HEK293 (cell line): ENCODE measurements around the gene MYL6B.

Experiments used
- FEZF1 ChIP-seq: fragments of 450-650 bp; formaldehyde crosslinking; IDR thresholded peaks from 2 replicates; pipeline ENCODE4 v1.5.1; 2016; ENCODE audit warnings: missing biosample characterization, missing genetic modification characterization
- GLIS2 ChIP-seq: fragments of 450-650 bp; formaldehyde crosslinking; IDR thresholded peaks from 2 replicates; pipeline ENCODE4 v1.5.1; 2016; ENCODE audit warnings: missing biosample characterization, missing genetic modification characterization
- HOXC10 ChIP-seq: sonication (generic); formaldehyde crosslinking; IDR thresholded peaks from 2 replicates; pipeline ENCODE4 v1.8.1; 2023; ENCODE audit warnings: mild to moderate bottlenecking, missing genetic modification reagents
- OVOL3 ChIP-seq: fragments of 450-650 bp; formaldehyde crosslinking; IDR thresholded peaks from 2 replicates; pipeline ENCODE4 v1.5.1; 2016; ENCODE audit warnings: missing biosample characterization, missing genetic modification characterization
- PRDM2 ChIP-seq: fragments of 450-650 bp; formaldehyde crosslinking; IDR thresholded peaks from 2 replicates; pipeline ENCODE4 v1.5.1; 2016; ENCODE audit warnings: missing biosample characterization, missing genetic modification characterization, borderline replicate concordance
- REPIN1 ChIP-seq: fragments of 450-650 bp; formaldehyde crosslinking; IDR thresholded peaks from 2 replicates; pipeline ENCODE4 v1.5.1; 2017; ENCODE audit warnings: missing biosample characterization, missing genetic modification characterization, low read depth
- TCF7L2 ChIP-seq: IDR thresholded peaks from 2 replicates; pipeline ENCODE4 v1.6.1; 2011; ENCODE audit warnings: low read depth, mild to moderate bottlenecking, inconsistent platforms, low read length, moderate library complexity, borderline replicate concordance
- ZBTB1 ChIP-seq: fragments of 450-650 bp; formaldehyde crosslinking; IDR thresholded peaks from 2 replicates; pipeline ENCODE4 v1.5.1; 2016; ENCODE audit warnings: missing biosample characterization, missing genetic modification characterization
- ZBTB17 ChIP-seq: fragments of 450-650 bp; formaldehyde crosslinking; IDR thresholded peaks from 2 replicates; pipeline ENCODE4 v1.5.1; 2016; ENCODE audit warnings: missing biosample characterization, missing genetic modification characterization
- ZNF112 ChIP-seq: fragments of 450-650 bp; formaldehyde crosslinking; IDR thresholded peaks from 2 replicates; pipeline ENCODE4 v1.5.0; 2017; ENCODE audit warnings: missing biosample characterization, missing genetic modification characterization
- ZNF121 ChIP-seq: fragments of 450-650 bp; formaldehyde crosslinking; IDR thresholded peaks from 2 replicates; pipeline ENCODE4 v1.5.1; 2016; ENCODE audit warnings: missing biosample characterization, missing genetic modification characterization
- ZNF24 ChIP-seq: fragments of 450-650 bp; formaldehyde crosslinking; IDR thresholded peaks from 2 replicates; pipeline ENCODE4 v1.5.1; 2016; ENCODE audit warnings: missing biosample characterization, missing genetic modification characterization
- ZNF280C ChIP-seq: fragments of 450-650 bp; formaldehyde crosslinking; IDR thresholded peaks from 2 replicates; pipeline ENCODE4 v1.5.1; 2016; ENCODE audit warnings: missing biosample characterization, missing genetic modification characterization
- ZNF366 ChIP-seq: fragments of 450-650 bp; formaldehyde crosslinking; conservative IDR thresholded peaks from 2 replicates; pipeline ENCODE4 v1.5.1; 2016; ENCODE audit warnings: missing biosample characterization, missing genetic modification characterization
- ZNF394 ChIP-seq: fragments of 450-650 bp; formaldehyde crosslinking; IDR thresholded peaks from 2 replicates; pipeline ENCODE4 v1.5.1; 2016; ENCODE audit warnings: missing biosample characterization, missing genetic modification characterization, mild to moderate bottlenecking, moderate library complexity, borderline replicate concordance
- ZNF426 ChIP-seq: fragments of 450-650 bp; formaldehyde crosslinking; IDR thresholded peaks from 2 replicates; pipeline ENCODE4 v1.5.1; 2017; ENCODE audit warnings: missing biosample characterization, missing genetic modification characterization, mild to moderate bottlenecking, inconsistent platforms, moderate library complexity
- ZNF555 ChIP-seq: fragments of 450-650 bp; formaldehyde crosslinking; conservative IDR thresholded peaks from 2 replicates; pipeline ENCODE4 v1.5.1; 2017; ENCODE audit warnings: missing biosample characterization, mild to moderate bottlenecking, missing genetic modification characterization, inconsistent platforms
- ZNF600 ChIP-seq: fragments of 450-650 bp; formaldehyde crosslinking; IDR thresholded peaks from 2 replicates; pipeline ENCODE4 v1.5.1; 2016; ENCODE audit warnings: missing biosample characterization, missing genetic modification characterization
- ZNF626 ChIP-seq: fragments of 450-650 bp; sonication (Bioruptor Pico); formaldehyde crosslinking; IDR thresholded peaks from 2 replicates; pipeline ENCODE4 v1.5.1; 2018; ENCODE audit warnings: missing biosample characterization, missing genetic modification characterization, inconsistent platforms
- ZNF677 ChIP-seq: fragments of 450-650 bp; IDR thresholded peaks from 2 replicates; pipeline ENCODE4 v1.5.0; 2018; ENCODE audit warnings: missing biosample characterization, mild to moderate bottlenecking, missing genetic modification characterization, moderate library complexity
- ZNF777 ChIP-seq: fragments of 450-650 bp; formaldehyde crosslinking; IDR thresholded peaks from 2 replicates; pipeline ENCODE4 v1.5.1; 2017; ENCODE audit warnings: missing biosample characterization, missing genetic modification characterization, borderline replicate concordance
- ZNF792 ChIP-seq: fragments of 450-650 bp; formaldehyde crosslinking; IDR thresholded peaks from 2 replicates; pipeline ENCODE4 v1.5.1; 2016; ENCODE audit warnings: missing biosample characterization, missing genetic modification characterization
- ZNF837 ChIP-seq: fragments of 450-650 bp; formaldehyde crosslinking; IDR thresholded peaks from 2 replicates; pipeline ENCODE4 v1.5.1; 2016; ENCODE audit warnings: missing biosample characterization, missing genetic modification characterization
- TF ChIP-seq, protein P1 (sequence below): fragments of 450-650 bp; formaldehyde crosslinking; IDR thresholded peaks from 2 replicates; pipeline ENCODE4 v1.5.1; 2017; ENCODE audit warnings: missing biosample characterization, missing genetic modification characterization
- TF ChIP-seq, protein P2 (sequence below): fragments of 450-650 bp; formaldehyde crosslinking; IDR thresholded peaks from 2 replicates; pipeline ENCODE4 v1.5.1; 2016; ENCODE audit warnings: missing biosample characterization, missing genetic modification characterization
- TF ChIP-seq, protein P3 (sequence below): fragments of 450-650 bp; formaldehyde crosslinking; IDR thresholded peaks from 2 replicates; pipeline ENCODE4 v1.5.1; 2016; ENCODE audit warnings: missing biosample characterization, missing genetic modification characterization

Gene MYL6B

GRCh38 chr12:56189918-56190694 lies 37.7 kb downstream of the MYL6B start (continued):
- TF ChIP-seq, protein P1, sequence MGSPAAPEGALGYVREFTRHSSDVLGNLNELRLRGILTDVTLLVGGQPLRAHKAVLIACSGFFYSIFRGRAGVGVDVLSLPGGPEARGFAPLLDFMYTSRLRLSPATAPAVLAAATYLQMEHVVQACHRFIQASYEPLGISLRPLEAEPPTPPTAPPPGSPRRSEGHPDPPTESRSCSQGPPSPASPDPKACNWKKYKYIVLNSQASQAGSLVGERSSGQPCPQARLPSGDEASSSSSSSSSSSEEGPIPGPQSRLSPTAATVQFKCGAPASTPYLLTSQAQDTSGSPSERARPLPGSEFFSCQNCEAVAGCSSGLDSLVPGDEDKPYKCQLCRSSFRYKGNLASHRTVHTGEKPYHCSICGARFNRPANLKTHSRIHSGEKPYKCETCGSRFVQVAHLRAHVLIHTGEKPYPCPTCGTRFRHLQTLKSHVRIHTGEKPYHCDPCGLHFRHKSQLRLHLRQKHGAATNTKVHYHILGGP (tag by site-specific recombination): no peak
- TF ChIP-seq ZBTB1 (tag by site-specific recombination) (peak; percentile 92), ZNF837 (tag by site-specific recombination) (no peak), ZNF112 (tag by site-specific recombination) (no peak), ZNF394 (tag by site-specific recombination) (peak; percentile 56; the same call in 1 of the 2 replicates), ZNF366 (tag by site-specific recombination) (peak; percentile 84), GLIS2 (peak; percentile 76), ZNF24 (tag by site-specific recombination) (peak; percentile 92), ZBTB17 (peak; percentile 92), ZNF600 (peak; percentile 75), FEZF1 (tag by site-specific recombination) (no peak; the same call in 1 of the 2 replicates), ZNF555 (tag by site-specific recombination) (no peak), ZNF626 (tag by site-specific recombination) (no peak), ZNF280C (no peak), ZNF121 (tag by site-specific recombination) (peak; percentile 99), OVOL3 (tag by site-specific recombination) (peak; percentile 36; the same call in 1 of the 2 replicates), REPIN1 (peak; percentile 90; the same call in 1 of the 2 replicates), ZNF777 (peak; percentile 37; the same call in 1 of the 2 replicates), PRDM2 (tag by site-specific recombination) (no peak), ZNF426 (tag by site-specific recombination) (no peak), ZNF792 (tag by site-specific recombination) (peak; percentile 82; the same call in 1 of the 2 replicates), HOXC10 (no peak), ZNF677 (tag by site-specific recombination) (no peak), TCF7L2 (no peak)
- TF ChIP-seq, protein P2, sequence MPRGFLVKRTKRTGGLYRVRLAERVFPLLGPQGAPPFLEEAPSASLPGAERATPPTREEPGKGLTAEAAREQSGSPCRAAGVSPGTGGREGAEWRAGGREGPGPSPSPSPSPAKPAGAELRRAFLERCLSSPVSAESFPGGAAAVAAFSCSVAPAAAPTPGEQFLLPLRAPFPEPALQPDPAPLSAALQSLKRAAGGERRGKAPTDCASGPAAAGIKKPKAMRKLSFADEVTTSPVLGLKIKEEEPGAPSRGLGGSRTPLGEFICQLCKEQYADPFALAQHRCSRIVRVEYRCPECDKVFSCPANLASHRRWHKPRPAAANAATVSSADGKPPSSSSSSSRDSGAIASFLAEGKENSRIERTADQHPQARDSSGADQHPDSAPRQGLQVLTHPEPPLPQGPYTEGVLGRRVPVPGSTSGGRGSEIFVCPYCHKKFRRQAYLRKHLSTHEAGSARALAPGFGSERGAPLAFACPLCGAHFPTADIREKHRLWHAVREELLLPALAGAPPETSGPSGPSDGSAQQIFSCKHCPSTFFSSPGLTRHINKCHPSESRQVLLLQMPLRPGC (tag by site-specific recombination): peak; percentile 76
- TF ChIP-seq, protein P3, sequence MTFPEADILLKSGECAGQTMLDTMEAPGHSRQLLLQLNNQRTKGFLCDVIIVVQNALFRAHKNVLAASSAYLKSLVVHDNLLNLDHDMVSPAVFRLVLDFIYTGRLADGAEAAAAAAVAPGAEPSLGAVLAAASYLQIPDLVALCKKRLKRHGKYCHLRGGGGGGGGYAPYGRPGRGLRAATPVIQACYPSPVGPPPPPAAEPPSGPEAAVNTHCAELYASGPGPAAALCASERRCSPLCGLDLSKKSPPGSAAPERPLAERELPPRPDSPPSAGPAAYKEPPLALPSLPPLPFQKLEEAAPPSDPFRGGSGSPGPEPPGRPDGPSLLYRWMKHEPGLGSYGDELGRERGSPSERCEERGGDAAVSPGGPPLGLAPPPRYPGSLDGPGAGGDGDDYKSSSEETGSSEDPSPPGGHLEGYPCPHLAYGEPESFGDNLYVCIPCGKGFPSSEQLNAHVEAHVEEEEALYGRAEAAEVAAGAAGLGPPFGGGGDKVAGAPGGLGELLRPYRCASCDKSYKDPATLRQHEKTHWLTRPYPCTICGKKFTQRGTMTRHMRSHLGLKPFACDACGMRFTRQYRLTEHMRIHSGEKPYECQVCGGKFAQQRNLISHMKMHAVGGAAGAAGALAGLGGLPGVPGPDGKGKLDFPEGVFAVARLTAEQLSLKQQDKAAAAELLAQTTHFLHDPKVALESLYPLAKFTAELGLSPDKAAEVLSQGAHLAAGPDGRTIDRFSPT (tag by site-specific recombination): no peak
